Left ventricle myocardium inferior (tissue), 1 donor: ENCODE measurements around the gene HEATR3. TPM values are rescaled to one million over a fixed set of nuclear protein-coding genes. Genes with fewer than 3 reads are reported as not detected.
"Not testable (repeated sequence)": the region's sequence is repeated elsewhere in the genome, so short reads cannot be mapped to it uniquely, and the experiment has no call there.

Source experiments
- DNase-seq: peaks from one replicate; pipeline ENCODE4 v3.0.0-alpha.2; 2020
- H3K27ac ChIP-seq: fragments of 200-600 bp; replicated peaks from 2 replicates; pipeline ENCODE4 v1.8.0; 2021
- H3K27me3 ChIP-seq: fragments of 200-600 bp; 2 replicates; pipeline ENCODE4 v1.8.0; 2021; ENCODE audit warnings: low read depth
- H3K36me3 ChIP-seq: fragments of 200-600 bp; 2 replicates; pipeline ENCODE4 v1.8.0; 2021
- H3K4me1 ChIP-seq: fragments of 200-600 bp; 2 replicates; pipeline ENCODE4 v1.8.0; 2021
- H3K4me3 ChIP-seq: fragments of 200-600 bp; 2 replicates; pipeline ENCODE4 v1.8.0; 2021; ENCODE audit warnings: mild to moderate bottlenecking, moderate library complexity
- H3K9me3 ChIP-seq: fragments of 200-600 bp; replicated peaks from 2 replicates; pipeline ENCODE4 v1.8.0; 2021
- intact Hi-C: fragments of 100-400 bp; cut with micrococcal nuclease; formaldehyde crosslinking; loops from one replicate; pipeline ENCODE4 v1.11.0; 2022
- total RNA-seq: library from RNA; stranded (reverse); fragmentation: NEBNext Ultra II Directional; extraction: Animal tissue kit (Norgen Biotek cat#: 25700); gene quantifications from one replicate; pipeline ENCODE4 v1.2.1, GENCODE V29; 2021
- TF ChIP-seq, protein P1 (sequence below): fragments of 200-600 bp; IDR thresholded peaks from 2 replicates; pipeline ENCODE4 v1.8.0; 2021; ENCODE audit warnings: antibody characterized with exemption, mild to moderate bottlenecking, borderline replicate concordance
- donor health status: DM: no; HTN: yes; CAD: no; lungs with severe emphysema.

Gene HEATR3
- total RNA-seq, 1 donor from 2014 or later, result 9.0 TPM

DNA sequence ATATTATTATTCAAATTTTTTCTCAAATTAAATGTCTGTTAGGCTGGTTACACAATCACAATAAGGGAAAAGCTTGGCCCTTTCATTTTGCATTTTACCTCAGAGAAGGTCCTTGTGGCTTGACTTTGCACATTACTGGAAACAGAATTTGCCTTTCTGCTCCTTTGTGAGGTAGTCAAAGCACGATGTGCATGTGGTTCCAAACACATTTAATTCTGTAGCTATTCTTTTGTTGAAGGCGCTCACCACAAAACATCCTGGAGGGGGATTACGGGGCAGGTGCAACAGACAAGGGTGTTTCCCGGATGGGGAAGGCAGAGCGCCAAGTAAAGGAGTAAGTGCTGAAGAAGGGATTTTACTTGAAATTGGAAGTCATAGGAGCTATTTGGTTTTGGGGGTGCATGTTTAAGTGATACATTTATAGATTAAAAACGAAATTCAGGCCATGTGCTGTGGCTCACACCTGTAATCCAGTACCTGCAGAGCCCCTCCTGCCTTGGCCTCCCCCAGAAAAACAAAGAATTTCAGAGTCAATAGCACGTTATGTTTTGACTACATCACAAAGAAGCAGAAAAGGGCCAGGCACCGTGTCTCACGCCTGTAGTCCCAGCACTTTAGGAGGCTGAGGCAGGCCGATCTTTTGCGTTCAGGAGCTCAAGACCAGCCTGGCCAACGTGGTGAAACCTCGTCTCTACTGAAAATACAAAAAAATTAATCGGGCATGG, 56.1 kb downstream of the HEATR3 start:
- TF ChIP-seq, protein P1, sequence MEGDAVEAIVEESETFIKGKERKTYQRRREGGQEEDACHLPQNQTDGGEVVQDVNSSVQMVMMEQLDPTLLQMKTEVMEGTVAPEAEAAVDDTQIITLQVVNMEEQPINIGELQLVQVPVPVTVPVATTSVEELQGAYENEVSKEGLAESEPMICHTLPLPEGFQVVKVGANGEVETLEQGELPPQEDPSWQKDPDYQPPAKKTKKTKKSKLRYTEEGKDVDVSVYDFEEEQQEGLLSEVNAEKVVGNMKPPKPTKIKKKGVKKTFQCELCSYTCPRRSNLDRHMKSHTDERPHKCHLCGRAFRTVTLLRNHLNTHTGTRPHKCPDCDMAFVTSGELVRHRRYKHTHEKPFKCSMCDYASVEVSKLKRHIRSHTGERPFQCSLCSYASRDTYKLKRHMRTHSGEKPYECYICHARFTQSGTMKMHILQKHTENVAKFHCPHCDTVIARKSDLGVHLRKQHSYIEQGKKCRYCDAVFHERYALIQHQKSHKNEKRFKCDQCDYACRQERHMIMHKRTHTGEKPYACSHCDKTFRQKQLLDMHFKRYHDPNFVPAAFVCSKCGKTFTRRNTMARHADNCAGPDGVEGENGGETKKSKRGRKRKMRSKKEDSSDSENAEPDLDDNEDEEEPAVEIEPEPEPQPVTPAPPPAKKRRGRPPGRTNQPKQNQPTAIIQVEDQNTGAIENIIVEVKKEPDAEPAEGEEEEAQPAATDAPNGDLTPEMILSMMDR, result no peak
- Histone ChIP-seq H3K36me3 (no peaks in the 10 kb centered on the region), H3K4me3 (no peak overlapping the region)

DNA sequence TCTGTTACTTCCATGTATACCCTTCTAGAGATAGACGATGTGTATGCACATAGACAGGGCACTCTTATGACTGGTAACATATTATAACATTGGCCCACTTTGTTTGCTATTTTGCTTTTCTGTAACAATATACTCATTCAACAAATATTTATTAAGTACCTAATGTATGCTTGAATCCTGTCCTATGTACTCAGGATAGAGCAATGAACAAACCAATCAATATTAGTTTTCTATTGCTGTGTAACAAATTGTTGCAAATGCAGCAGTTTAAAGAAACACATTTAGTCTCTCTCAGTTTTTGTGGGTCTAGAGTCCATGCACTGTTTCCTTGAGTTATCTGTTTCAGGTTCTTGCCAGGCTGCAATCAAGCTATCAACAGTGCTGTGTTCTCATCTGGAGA, 57.6 kb downstream of the HEATR3 start:
- no peak for DNase-seq
- no peaks in the 10 kb centered on the region for H3K36me3 ChIP-seq
- no peaks in the 10 kb centered on the region for H3K4me1 ChIP-seq
- H3K9me3 ChIP-seq, result no peaks in the 10 kb centered on the region
- TF ChIP-seq, protein P1, result no peak
- no peak overlapping the region for H3K4me3 ChIP-seq
- no peak overlapping the region for H3K27ac ChIP-seq
- intact Hi-C loops, result no loop called here
- no peaks in the 10 kb centered on the region for H3K27me3 ChIP-seq

More for the DNA sequence above, 56.1 kb downstream of the HEATR3 start:
- intact Hi-C loops, result no loop called here
- Histone ChIP-seq H3K9me3 (no peaks in the 10 kb centered on the region), H3K27me3 (no peaks in the 10 kb centered on the region), H3K4me1 (no peaks in the 10 kb centered on the region), H3K27ac (no peak overlapping the region)
- no peak for DNase-seq

DNA sequence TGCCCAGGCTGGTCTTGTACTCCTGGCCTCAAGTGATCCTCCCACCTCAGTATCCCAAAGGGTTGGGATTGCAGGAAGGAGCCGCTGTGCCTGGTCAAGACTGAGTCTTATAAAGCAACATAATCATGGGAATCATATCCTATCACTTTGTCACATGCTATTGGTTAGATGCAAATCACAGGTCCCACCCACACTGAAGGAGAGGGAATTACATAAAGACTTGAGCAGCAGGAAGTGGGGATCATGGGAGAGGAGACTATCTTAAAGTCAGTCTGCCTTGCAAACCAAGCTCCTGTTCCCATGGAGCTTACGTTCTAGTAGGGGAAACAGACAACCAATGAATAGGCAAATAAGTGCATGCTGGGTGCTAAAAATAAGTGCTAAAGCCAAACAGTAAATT, 59.0 kb downstream of the HEATR3 start:
- no peak overlapping the region for H3K4me3 ChIP-seq

DNA sequence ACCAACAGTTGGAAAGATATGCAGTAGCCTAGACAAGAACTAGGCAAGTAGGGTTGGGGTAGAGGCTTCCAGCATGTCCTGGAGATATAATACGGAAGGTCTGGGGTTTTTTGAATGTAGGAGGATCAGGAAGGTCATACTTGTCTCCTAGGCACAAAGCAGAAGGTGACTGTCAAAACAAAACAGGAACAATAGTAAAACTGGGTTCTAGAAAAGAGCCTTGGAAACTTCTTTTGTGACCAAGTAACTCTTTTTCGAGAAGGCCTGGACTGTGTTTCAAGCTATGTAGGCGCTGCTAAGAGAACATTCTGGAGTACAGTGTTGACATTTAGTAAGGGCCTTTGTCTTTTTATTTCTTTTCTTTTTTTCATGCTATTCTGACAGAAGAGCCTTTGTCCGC, 60.4 kb downstream of the HEATR3 start:
- no peak for DNase-seq
- TF ChIP-seq, protein P1, result no peak
- no peak overlapping the region for H3K27ac ChIP-seq
- no peak overlapping the region for H3K4me3 ChIP-seq
- intact Hi-C loops, result no loop called here
- H3K9me3 ChIP-seq, result no peaks in the 10 kb centered on the region
- no peaks in the 10 kb centered on the region for H3K4me1 ChIP-seq
- H3K36me3 ChIP-seq, result no peaks in the 10 kb centered on the region
- H3K27me3 ChIP-seq, result no peaks in the 10 kb centered on the region

More for the DNA sequence above, 59.0 kb downstream of the HEATR3 start:
- TF ChIP-seq, protein P1, result no peak
- no peak for DNase-seq
- Histone ChIP-seq H3K36me3 (no peaks in the 10 kb centered on the region), H3K9me3 (no peaks in the 10 kb centered on the region), H3K27me3 (no peaks in the 10 kb centered on the region), H3K4me1 (no peaks in the 10 kb centered on the region), H3K27ac (no peak overlapping the region)
- intact Hi-C loops, result no loop called here

DNA sequence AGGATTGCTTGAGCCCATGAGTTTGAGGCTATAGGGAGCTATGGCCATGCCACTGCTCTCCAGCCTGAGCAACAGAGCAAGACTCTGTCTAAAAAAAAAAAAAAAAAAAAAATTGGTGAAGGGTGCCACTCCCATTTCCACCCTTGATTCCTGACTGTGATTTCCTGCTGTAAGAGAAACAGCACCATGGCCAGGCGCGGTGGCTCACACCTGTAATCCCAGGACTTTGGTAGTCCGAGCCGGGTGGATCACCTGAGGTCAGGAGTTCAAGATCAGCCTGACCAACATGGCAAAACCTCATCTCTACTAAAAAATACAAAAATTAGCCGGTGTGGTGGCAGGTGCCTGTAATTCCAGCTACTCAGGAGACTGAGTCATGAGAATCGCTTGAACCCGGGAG, 66.8 kb downstream of the HEATR3 start:
- H3K9me3 ChIP-seq, DNase-seq, H3K4me1 ChIP-seq, intact Hi-C loops, H3K27ac ChIP-seq, H3K27me3 ChIP-seq, H3K36me3 ChIP-seq, H3K4me3 ChIP-seq: not testable (repeated sequence)

DNA sequence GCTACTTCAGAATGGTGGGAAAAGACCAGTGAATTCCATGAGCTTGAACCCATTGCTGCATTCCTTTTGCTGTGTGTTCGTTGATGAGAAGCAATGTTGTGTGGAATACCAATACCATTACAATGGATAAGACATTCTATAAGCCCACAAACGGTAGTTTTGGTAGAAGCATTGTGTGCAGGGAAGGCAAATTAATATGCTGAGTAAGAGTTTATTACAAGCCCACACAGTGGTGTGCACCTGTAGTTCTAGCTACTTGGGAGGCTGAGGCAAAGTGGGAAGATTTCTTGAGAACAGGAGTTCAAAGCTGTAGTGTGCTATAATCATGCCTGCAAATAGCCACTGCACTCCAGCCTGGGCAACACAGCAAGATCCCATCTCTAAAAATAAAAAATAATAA, 67.4 kb downstream of the HEATR3 start:
- TF ChIP-seq, protein P1, result no peak
- H3K4me3 ChIP-seq, result no peak overlapping the region
- no peaks in the 10 kb centered on the region for H3K9me3 ChIP-seq
- no peak overlapping the region for H3K27ac ChIP-seq
- no peaks in the 10 kb centered on the region for H3K36me3 ChIP-seq
- H3K4me1 ChIP-seq, result no peaks in the 10 kb centered on the region
- intact Hi-C loops, result no loop called here
- no peak for DNase-seq
- no peaks in the 10 kb centered on the region for H3K27me3 ChIP-seq
